Measurements from ENCODE around the gene DEPP1.

DNA sequence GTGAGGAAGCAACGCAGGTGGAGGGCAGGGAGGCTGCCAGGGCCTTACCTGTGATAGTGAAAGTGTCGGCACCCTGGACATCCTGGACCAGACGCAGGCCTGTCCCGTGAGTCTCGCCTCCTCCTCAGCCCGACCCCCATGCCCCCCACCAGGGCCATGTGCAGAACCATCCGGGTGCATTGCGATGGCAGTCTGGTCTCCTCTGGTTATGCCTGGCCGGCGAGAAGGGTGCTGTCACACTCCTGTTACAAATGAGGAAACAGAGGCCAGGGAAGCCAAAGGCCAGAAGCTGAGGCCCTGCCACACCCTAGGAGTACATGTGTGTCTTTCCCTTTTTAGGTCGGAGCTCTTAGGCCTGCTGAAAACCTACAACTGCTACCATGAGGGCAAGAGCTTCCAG, 7.2 kb downstream of the DEPP1 start:
- TF ChIP-seq, protein P1, sequence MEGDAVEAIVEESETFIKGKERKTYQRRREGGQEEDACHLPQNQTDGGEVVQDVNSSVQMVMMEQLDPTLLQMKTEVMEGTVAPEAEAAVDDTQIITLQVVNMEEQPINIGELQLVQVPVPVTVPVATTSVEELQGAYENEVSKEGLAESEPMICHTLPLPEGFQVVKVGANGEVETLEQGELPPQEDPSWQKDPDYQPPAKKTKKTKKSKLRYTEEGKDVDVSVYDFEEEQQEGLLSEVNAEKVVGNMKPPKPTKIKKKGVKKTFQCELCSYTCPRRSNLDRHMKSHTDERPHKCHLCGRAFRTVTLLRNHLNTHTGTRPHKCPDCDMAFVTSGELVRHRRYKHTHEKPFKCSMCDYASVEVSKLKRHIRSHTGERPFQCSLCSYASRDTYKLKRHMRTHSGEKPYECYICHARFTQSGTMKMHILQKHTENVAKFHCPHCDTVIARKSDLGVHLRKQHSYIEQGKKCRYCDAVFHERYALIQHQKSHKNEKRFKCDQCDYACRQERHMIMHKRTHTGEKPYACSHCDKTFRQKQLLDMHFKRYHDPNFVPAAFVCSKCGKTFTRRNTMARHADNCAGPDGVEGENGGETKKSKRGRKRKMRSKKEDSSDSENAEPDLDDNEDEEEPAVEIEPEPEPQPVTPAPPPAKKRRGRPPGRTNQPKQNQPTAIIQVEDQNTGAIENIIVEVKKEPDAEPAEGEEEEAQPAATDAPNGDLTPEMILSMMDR (IDR thresholded peaks at IDR 0.05; ENCODE audit: insufficient read depth, low read length) = no peak
- TF ChIP-seq, protein P2, sequence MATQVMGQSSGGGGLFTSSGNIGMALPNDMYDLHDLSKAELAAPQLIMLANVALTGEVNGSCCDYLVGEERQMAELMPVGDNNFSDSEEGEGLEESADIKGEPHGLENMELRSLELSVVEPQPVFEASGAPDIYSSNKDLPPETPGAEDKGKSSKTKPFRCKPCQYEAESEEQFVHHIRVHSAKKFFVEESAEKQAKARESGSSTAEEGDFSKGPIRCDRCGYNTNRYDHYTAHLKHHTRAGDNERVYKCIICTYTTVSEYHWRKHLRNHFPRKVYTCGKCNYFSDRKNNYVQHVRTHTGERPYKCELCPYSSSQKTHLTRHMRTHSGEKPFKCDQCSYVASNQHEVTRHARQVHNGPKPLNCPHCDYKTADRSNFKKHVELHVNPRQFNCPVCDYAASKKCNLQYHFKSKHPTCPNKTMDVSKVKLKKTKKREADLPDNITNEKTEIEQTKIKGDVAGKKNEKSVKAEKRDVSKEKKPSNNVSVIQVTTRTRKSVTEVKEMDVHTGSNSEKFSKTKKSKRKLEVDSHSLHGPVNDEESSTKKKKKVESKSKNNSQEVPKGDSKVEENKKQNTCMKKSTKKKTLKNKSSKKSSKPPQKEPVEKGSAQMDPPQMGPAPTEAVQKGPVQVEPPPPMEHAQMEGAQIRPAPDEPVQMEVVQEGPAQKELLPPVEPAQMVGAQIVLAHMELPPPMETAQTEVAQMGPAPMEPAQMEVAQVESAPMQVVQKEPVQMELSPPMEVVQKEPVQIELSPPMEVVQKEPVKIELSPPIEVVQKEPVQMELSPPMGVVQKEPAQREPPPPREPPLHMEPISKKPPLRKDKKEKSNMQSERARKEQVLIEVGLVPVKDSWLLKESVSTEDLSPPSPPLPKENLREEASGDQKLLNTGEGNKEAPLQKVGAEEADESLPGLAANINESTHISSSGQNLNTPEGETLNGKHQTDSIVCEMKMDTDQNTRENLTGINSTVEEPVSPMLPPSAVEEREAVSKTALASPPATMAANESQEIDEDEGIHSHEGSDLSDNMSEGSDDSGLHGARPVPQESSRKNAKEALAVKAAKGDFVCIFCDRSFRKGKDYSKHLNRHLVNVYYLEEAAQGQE (IDR thresholded peaks at IDR 0.05; ENCODE audit: insufficient replicate concordance, low read depth) = no peak
- no peak for TF ChIP-seq POLR2AphosphoS5 (IDR thresholded peaks at IDR 0.05; ENCODE audit: low read depth)
- no peak for TF ChIP-seq GABPA (IDR thresholded peaks at IDR 0.05; ENCODE audit: low read depth)

Measured in HL-60 (cell line).